ENCODE results near the gene TRIM46.
"Not testable (repeated sequence)": the region's sequence is repeated elsewhere in the genome, so short reads cannot be mapped to it uniquely, and the experiment has no call there.

The TRIM46 gene

GRCh38 chr1:155227261-155228095 is 53.8 kb downstream of the TRIM46 start:
- peak; percentile 97 to 99 for DNase-seq (ENCODE audit: low read depth in 1 of 2, low spot score in 1 of 2)

DNA sequence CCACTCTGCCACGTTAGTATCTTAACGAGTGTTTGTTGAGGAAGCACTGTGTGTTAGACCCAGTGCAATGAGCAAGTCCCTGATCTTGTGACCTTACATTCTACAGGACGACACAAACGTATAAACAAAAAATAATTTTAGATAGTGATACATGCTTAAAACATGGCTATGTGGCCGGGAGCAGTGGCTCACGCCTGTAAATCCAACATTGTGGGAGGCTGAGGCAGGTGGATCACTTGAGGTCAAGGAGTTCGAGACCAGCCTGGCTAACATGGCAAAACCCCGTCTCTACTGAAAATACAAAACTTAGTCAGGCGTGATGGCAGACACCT is 54.4 kb downstream of the TRIM46 start:
- DNase-seq (ENCODE audit: low read depth in 1 of 2, low spot score in 1 of 2): no peak

- DNase-seq (ENCODE audit: low read depth in 1 of 2, low spot score in 1 of 2): not testable (repeated sequence)
These were observed 57.7 kb downstream of the TRIM46 start for GRCh38 chr1:155231302-155231701.

GRCh38 chr1:155232001-155232978 is 58.6 kb downstream of the TRIM46 start:
- not testable (repeated sequence) for DNase-seq (ENCODE audit: low read depth in 1 of 2, low spot score in 1 of 2)

DNA sequence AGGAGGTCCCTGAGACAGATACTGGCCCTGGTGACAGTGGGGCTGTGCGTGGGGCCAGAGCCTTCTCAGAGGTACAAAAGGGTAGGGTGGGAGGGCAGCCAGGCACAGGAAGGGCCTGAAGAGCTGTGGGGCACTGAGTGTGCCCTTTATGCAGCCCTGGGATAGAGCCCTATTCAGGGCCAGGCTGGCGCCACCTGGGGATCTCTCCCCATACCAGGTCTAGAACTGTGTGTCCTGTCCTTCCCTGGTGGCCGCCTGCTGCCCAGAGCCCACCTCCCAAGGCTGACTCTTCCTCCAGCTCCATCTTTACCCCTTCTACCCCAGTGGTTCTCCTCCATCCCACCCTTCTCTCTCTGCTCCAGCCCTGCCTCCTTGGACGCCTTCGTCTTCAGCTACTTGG is 59.9 kb downstream of the TRIM46 start:
- DNase-seq (ENCODE audit: low read depth in 1 of 2, low spot score in 1 of 2): not testable (repeated sequence)
